GM19099 (cell line): ENCODE measurements around the gene TGFBRAP1.

Experiments
- POLR2A ChIP-seq: IDR thresholded peaks from 3 replicates; pipeline ENCODE4 v1.6.1; 2011; ENCODE audit warnings: low read depth; ENCODE audit not compliant: insufficient read length; ENCODE audit errors: extremely low read depth

TGFBRAP1 gene

GRCh38 chr2:105249181-105249580 is 80.4 kb downstream of the TGFBRAP1 start:
- no peak for TF ChIP-seq POLR2A

- no peak for TF ChIP-seq POLR2A
Measured at GRCh38 chr2:105248316-105249070, 81.0 kb downstream of the TGFBRAP1 start.

GRCh38 chr2:105244451-105244850 is 85.1 kb downstream of the TGFBRAP1 start:
- TF ChIP-seq POLR2A, result no peak

- TF ChIP-seq POLR2A, result no peak
Measured at GRCh38 chr2:105243961-105244360, 85.6 kb downstream of the TGFBRAP1 start.

- no peak for TF ChIP-seq POLR2A
Measured at GRCh38 chr2:105242286-105242993, 87.1 kb downstream of the TGFBRAP1 start.

GRCh38 chr2:105241443-105241842 is 88.1 kb downstream of the TGFBRAP1 start, which contains the start of gene GPR45:
Gene GPR45, plus strand, starts transcription at chr2:105241743. Its CDS starts 116 bp downstream, at chr2:105241859.
- TF ChIP-seq POLR2A, result no peak

GRCh38 chr2:105239924-105240323 is 89.6 kb downstream of the TGFBRAP1 start:
- TF ChIP-seq POLR2A, result no peak

- TF ChIP-seq POLR2A, result no peak
Measured at GRCh38 chr2:105238664-105239240, 90.8 kb downstream of the TGFBRAP1 start.

GRCh38 chr2:105237045-105237765 is 92.3 kb downstream of the TGFBRAP1 start:
- TF ChIP-seq POLR2A, result no peak

- no peak for TF ChIP-seq POLR2A
Measured at GRCh38 chr2:105236060-105236424, 93.5 kb downstream of the TGFBRAP1 start.

- no peak for TF ChIP-seq POLR2A
Measured at GRCh38 chr2:105235388-105236059, 94.0 kb downstream of the TGFBRAP1 start.

- TF ChIP-seq POLR2A, result no peak
Measured at GRCh38 chr2:105231232-105231619, 98.3 kb downstream of the TGFBRAP1 start.

- no peak for TF ChIP-seq POLR2A
Measured at GRCh38 chr2:105224444-105224843, 105.1 kb downstream of the TGFBRAP1 start.

- TF ChIP-seq POLR2A, result no peak
Measured at GRCh38 chr2:105220604-105221003, 108.9 kb downstream of the TGFBRAP1 start.
